ENCODE data around the gene DLGAP5. TPM values are rescaled to one million over a fixed set of nuclear protein-coding genes. Genes with fewer than 3 reads are reported as not detected.

DLGAP5 gene
- total RNA-seq, 1 experiment from 2014 or later: 118 TPM

GRCh38 chr14:55160989-55161388 lies 30.4 kb downstream of the DLGAP5 start:
- H3K4me2 ChIP-seq (ENCODE audit: insufficient read depth, insufficient read length, low read length): no peak overlapping the region
- H2BK120ac ChIP-seq (ENCODE audit: low read depth, low read length, poor library complexity, severe bottlenecking): no peak overlapping the region
- no peaks in the 10 kb centered on the region for H3K79me2 ChIP-seq (ENCODE audit: insufficient read depth, low read length)
- no peak overlapping the region for H2AK5ac ChIP-seq (ENCODE audit: insufficient read length, low read length)
- H3K4me1 ChIP-seq (ENCODE audit: insufficient read depth, low read length): no peaks in the 10 kb centered on the region
- H3K27ac ChIP-seq (ENCODE audit: insufficient read length, low read depth, low read length): no peak overlapping the region
- no peak overlapping the region for H3T11ph ChIP-seq (ENCODE audit: low read length)
- Mint-ChIP-seq H3K4me3 (no peak overlapping the region), H3K27ac (no peak overlapping the region), H3K4me1 (no peaks in the 10 kb centered on the region), H3K9me3 (no peaks in the 10 kb centered on the region), H3K36me3 (ENCODE audit: insufficient read depth in 1 of 3, low read depth in 3 of 3) (peaks cover 43 to 76% (median 75%) of the 10 kb centered on the region in 3 experiments; a peak in 6 of 7 replicates), H3K27me3 (ENCODE audit: low read depth) (no peaks in the 10 kb centered on the region)
- H3K9me3 ChIP-seq (ENCODE audit: control insufficient read depth, low read depth, low read length): no peaks in the 10 kb centered on the region
- TF ChIP-seq, protein P1, sequence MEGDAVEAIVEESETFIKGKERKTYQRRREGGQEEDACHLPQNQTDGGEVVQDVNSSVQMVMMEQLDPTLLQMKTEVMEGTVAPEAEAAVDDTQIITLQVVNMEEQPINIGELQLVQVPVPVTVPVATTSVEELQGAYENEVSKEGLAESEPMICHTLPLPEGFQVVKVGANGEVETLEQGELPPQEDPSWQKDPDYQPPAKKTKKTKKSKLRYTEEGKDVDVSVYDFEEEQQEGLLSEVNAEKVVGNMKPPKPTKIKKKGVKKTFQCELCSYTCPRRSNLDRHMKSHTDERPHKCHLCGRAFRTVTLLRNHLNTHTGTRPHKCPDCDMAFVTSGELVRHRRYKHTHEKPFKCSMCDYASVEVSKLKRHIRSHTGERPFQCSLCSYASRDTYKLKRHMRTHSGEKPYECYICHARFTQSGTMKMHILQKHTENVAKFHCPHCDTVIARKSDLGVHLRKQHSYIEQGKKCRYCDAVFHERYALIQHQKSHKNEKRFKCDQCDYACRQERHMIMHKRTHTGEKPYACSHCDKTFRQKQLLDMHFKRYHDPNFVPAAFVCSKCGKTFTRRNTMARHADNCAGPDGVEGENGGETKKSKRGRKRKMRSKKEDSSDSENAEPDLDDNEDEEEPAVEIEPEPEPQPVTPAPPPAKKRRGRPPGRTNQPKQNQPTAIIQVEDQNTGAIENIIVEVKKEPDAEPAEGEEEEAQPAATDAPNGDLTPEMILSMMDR (conservative IDR thresholded peaks at IDR 0.05): peak; percentile 57
- H4K91ac ChIP-seq (ENCODE audit: insufficient read length, low read depth, low read length): no peak overlapping the region
- no peak overlapping the region for H3K56ac ChIP-seq (ENCODE audit: insufficient read length, low read depth, low read length)
- H3K23ac ChIP-seq (ENCODE audit: insufficient read length, low read depth, low read length): no peak overlapping the region
- no peak overlapping the region for H2BK20ac ChIP-seq (ENCODE audit: low read depth, low read length, poor library complexity, severe bottlenecking)
- no peak overlapping the region for H2AFZ ChIP-seq (ENCODE audit: low read length)
- H3K79me1 ChIP-seq (ENCODE audit: insufficient read depth, low read depth, low read length, poor library complexity, severe bottlenecking): no peaks in the 10 kb centered on the region
- H4K20me1 ChIP-seq (ENCODE audit: control insufficient read depth, insufficient read depth, insufficient read length): no peaks in the 10 kb centered on the region
- no peak overlapping the region for H4K8ac ChIP-seq (replicated peaks; ENCODE audit: insufficient read length, low read depth, low read length)
- no peak overlapping the region for H2BK5ac ChIP-seq (ENCODE audit: insufficient read length, low read length)
- H2BK12ac ChIP-seq (ENCODE audit: insufficient read length, low read depth, low read length): no peak overlapping the region
- H3K9ac ChIP-seq (ENCODE audit: extremely low read depth, insufficient read length, low read length): no peak overlapping the region
- DNase-seq: no peak
- H3K27me3 ChIP-seq (ENCODE audit: insufficient read depth, low read length): no peaks in the 10 kb centered on the region
- H3K23me2 ChIP-seq (ENCODE audit: insufficient read length, low read depth, low read length, poor library complexity, severe bottlenecking): no peaks in the 10 kb centered on the region
- no peak overlapping the region for H2BK15ac ChIP-seq (ENCODE audit: low read depth, low read length)
- H3K4ac ChIP-seq (ENCODE audit: low read depth, low read length): no peak overlapping the region
- H4K5ac ChIP-seq (ENCODE audit: insufficient read length, low read depth, low read length): no peak overlapping the region
- H3K14ac ChIP-seq (ENCODE audit: insufficient read depth, low read length): no peak overlapping the region
- no peak overlapping the region for H3K18ac ChIP-seq (ENCODE audit: insufficient read length, low read depth, low read length)

All from H9 (cell line).